Subcutaneous adipose tissue (tissue), 4 donors: ENCODE results near the gene ADAP1. TPM values are rescaled to one million over a fixed set of nuclear protein-coding genes. Genes with fewer than 3 reads are reported as not detected.

ENCODE experiments used
- total RNA-seq, 4 donors: library from RNA; depleted of rRNA; stranded (reverse); fragments of >200 nt; gene quantifications; one replicate each; pipeline ENCODE4 v1.1.0, GENCODE V29; 2016
- TF ChIP-seq, protein P1 (sequence below): fragments of 450-650 bp; IDR thresholded peaks from one replicate; pipeline ENCODE4 v1.5.1; 2016; ENCODE audit warnings: low read depth, mild to moderate bottlenecking, control low read depth, antibody characterized with exemption, moderate library complexity

ADAP1 gene
- total RNA-seq, 4 donors from 2014 or later, result 8.9 to 12.4 (median 10.2) TPM

DNA sequence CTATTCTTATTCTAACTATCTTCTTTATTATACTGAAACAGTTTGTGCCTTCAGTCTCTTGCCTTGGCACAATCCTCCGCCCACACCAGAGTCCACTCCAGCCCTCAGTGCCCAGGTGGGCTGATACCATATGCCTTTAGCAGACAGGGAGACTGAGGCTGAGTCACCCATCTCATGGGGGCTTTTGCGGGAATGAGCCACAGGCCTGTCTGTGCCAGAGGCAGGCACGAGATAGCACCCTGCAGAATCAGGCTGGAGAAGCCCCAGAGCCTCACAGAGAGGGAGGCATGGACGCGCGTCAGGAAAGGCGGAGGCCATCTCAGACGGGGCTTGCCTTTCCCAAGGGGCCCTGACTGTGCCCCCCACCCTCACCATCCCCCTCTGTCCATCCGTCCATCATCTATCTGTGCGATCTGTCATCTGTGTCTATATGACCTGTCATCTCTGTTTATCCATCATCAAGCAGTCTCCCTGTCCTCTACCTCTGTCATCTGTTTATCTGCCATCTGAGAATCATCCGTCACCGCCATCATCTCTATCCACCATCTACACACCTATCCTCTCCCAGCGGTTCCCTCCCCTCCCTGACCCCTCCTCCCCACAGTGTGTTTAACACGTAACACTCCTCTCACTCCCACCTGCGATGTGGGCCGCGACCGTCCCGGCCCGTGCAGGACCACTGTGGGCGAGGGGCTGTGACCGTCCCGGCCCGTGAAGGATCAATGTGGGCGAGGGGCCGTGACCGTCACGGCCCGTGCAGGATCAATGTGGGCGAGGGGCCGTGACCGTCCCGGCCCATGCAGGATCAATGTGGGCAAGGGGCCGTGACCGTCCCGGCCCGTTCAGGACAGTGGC, 7.3 kb upstream of the ADAP1 start:
- TF ChIP-seq, protein P1, sequence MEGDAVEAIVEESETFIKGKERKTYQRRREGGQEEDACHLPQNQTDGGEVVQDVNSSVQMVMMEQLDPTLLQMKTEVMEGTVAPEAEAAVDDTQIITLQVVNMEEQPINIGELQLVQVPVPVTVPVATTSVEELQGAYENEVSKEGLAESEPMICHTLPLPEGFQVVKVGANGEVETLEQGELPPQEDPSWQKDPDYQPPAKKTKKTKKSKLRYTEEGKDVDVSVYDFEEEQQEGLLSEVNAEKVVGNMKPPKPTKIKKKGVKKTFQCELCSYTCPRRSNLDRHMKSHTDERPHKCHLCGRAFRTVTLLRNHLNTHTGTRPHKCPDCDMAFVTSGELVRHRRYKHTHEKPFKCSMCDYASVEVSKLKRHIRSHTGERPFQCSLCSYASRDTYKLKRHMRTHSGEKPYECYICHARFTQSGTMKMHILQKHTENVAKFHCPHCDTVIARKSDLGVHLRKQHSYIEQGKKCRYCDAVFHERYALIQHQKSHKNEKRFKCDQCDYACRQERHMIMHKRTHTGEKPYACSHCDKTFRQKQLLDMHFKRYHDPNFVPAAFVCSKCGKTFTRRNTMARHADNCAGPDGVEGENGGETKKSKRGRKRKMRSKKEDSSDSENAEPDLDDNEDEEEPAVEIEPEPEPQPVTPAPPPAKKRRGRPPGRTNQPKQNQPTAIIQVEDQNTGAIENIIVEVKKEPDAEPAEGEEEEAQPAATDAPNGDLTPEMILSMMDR, result no peak

DNA sequence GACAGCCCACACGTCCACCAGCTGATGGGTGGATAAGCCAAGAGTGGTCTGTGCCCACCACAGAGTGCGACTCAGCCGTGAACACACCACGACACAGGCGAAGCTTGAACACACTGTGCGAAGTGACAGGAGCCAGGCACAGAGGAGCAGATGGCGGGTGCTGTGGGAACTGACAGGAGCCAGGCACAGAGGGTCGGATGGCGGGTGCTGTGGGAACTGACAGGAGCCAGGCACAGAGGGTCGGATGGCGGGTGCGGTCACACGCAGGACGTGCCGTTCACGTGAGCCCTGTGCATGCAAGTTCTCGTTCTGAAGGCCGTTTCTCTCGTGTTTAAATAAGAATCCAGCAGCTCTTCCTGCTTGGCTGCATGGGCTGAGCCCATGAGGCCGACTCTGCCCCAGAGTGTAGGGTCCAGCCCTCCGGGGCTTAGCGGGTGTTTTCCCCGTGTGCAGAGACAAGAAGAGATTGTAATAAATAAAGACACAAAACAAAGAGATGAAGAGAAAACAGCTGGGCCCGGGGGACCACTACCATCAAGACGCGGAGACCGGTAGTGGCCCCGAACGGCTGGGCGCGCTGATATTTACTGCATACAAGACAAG, 5.9 kb upstream of the ADAP1 start:
- TF ChIP-seq, protein P1, result no peak

DNA sequence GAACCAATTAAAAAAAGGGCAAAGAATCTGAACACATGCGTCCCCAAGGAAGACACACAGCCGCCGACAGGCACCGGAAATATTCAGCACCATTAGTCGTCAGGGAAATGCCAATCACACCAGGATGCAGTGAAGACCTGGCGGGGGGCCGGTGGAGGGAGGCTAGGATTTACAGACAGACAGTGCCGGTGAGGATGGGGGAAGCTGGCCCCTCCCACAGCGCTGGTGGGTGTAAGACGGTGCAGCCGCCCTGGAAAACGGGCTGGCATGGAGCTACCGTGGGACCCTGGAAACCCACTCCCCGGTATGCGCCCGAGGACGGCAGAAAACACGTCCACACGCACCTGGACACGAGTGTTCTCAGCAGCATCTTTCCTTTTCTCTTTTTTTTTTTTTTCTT, 4.8 kb upstream of the ADAP1 start:
- TF ChIP-seq, protein P1, result no peak

DNA sequence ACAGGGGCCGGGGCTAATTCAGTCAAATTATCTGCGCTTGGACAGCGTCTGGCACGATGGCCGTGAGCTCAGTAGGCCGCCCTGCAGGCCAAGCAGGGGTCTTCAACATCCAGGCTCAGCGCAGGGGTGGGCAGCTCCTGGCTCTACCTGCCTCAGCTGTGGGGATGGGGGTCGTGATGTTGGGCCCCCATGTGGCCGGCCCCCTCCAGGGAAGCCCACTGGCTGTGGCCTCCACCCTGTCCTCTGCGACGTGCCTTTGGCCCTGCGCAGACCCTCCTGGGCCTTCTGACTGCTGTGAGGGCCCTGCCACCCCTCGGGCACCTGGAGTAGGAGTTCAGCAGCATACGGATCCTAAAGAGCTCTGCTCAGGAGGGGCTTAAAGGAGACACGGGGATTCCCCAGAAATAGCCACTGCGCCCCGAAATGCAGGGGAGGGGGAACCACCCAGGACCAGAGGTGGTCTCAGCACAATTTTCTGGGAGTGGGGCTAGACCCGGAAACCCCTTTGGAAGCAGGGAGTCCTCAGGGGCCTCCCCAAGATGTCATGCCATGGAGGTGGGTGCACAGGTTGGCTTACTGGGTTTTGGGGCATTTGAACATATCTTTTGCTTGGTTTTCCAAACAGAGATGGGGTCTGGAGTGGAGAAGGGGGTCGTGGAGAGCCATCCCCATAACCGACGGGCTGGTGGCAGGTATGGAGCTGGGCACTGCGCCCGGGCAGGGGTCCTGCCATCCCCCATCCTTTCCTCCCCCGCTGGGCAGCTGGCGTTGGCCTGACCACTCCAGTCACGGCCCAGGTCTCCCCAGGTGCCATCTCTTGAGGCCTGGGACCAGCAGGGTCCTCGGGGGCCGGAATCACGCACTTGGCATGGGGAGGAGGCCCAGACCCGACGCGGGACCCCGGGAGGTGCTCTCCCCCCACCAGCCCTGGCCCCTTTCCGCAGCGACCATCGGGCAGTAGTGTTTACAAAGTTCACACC, 4.0 kb upstream of the ADAP1 start:
- TF ChIP-seq, protein P1, result no peak

DNA sequence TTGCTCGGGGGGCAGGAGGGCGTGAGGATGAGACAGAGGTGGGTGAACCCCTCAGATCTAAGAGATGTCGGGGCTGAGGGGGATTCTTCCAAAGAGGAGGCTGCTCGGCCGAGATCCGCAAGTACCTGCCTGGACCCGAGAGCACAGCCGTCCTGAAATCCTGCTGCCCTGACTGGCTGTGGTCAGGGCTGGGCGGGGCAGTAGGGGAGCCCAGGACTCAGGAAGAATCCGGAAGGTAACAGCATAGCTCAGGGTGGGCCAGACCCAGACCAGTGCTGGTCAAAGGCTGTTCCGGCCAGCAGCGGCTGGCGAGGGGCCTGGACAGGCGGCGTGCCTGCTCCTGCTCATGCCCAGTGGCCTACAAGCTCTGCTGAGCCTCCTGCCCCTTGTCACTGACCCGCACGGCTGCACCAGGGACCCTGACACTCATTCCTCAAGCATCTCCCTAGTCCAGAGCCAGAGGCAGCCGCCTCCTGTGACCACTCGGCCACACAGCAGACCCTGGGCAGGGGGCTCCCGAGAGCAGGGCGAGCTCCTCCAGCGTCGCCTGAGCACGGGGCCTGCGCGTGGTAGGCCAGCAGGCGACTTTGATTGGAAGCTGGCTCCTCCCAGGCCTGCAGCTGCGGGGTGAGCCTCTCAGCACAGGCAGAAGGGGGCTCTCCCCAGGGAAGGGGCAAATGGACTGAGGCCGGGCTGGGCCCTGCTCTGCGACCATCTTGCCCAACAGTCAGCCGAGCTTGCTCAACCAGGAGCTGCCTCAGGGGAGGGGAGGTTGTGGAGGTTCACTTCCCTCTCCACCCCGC, 3.1 kb upstream of the ADAP1 start:
- TF ChIP-seq, protein P1, result no peak

DNA sequence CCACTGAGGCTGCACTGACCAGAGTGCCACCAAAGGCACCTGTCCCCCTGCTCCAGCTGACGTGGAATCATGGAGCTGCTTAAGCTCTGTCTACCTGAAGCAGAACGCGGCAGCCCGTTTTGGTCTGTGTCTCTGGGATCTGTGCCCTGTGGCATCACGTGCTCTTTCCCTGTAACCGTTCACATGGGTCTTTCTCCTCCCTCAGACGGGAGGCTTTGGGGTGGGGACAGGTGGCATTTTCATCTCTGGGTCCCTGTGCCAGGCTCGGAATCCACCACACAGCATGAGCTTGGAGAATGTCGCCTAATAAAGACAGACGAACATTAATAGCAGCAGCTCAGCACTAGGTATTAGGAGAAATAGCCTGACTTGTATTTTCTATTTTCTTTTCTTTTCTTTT, 1.6 kb upstream of the ADAP1 start:
- TF ChIP-seq, protein P1, result no peak
